ENCODE measurements around the gene CLDN20. TPM values are rescaled to one million over a fixed set of nuclear protein-coding genes. Genes with fewer than 3 reads are reported as not detected.

CLDN20 gene
- polyA plus RNA-seq, 2 of the 4 experiments (the other 2 are of a cell fraction), result not detected

DNA sequence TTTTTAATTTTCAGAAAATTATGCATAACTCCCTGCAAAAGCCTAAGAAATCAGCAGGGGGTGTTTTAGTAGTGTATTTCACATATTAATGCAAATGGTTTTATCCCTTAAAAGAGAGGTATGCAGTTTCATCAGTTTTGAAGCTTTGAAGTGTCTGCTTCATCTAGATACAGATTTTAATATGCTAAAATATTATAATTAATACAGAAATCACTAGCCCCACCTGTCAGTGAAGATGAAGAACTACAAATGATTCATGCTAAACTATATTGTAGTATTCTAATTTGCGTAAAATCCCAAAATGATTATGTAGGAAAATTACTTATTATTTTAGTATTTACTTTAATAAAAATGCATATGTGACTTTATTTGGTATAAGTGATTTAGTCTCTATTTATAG is 53.4 kb downstream of the CLDN20 start:
- Histone ChIP-seq H3K27ac (no peak overlapping the region), H3K4me3 (no peak overlapping the region), H3K9me3 (no peaks in the 10 kb centered on the region), H3K4me2 (no peak overlapping the region), H3K4me1 (peaks cover 10% of the 10 kb centered on the region; the same call in 1 of the 3 replicates)
- WGBS (ENCODE audit: missing lambda C conversion rate), result 98% methylated on average over 1 of the region's 1 CpG
- POLR2A ChIA-PET, result no interaction called here
- TF ChIP-seq HOXA7 (CRISPR knock-in tag; IDR thresholded peaks at IDR 0.05) (no peak), MAZ (IDR thresholded peaks at IDR 0.05; ENCODE audit: borderline replicate concordance, low read depth, low read length) (no peak), GATA3 (IDR thresholded peaks at IDR 0.05; ENCODE audit: borderline replicate concordance) (no peak), ZSCAN20 (CRISPR knock-in tag; IDR thresholded peaks at IDR 0.05) (no peak), TP53 (CRISPR knock-in tag; IDR thresholded peaks at IDR 0.05) (no peak), EP300 (IDR thresholded peaks at IDR 0.05) (no peak), PHF8 (IDR thresholded peaks at IDR 0.05; ENCODE audit: borderline replicate concordance, low read depth) (no peak), RNF2 (IDR thresholded peaks at IDR 0.05; ENCODE audit: borderline replicate concordance, low read depth) (no peak), ESRRA (IDR thresholded peaks at IDR 0.05; ENCODE audit: borderline replicate concordance, low read length) (no peak), HOXB13 (CRISPR knock-in tag; IDR thresholded peaks at IDR 0.05; ENCODE audit: low read depth) (no peak)
- TF ChIP-seq, protein P1, sequence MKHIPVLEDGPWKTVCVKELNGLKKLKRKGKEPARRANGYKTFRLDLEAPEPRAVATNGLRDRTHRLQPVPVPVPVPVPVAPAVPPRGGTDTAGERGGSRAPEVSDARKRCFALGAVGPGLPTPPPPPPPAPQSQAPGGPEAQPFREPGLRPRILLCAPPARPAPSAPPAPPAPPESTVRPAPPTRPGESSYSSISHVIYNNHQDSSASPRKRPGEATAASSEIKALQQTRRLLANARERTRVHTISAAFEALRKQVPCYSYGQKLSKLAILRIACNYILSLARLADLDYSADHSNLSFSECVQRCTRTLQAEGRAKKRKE (CRISPR knock-in tag; IDR thresholded peaks at IDR 0.05; ENCODE audit: low read depth), result no peak
- TF ChIP-seq, protein P2, sequence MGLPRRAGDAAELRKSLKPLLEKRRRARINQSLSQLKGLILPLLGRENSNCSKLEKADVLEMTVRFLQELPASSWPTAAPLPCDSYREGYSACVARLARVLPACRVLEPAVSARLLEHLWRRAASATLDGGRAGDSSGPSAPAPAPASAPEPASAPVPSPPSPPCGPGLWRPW (IDR thresholded peaks at IDR 0.05), result no peak
- no peak for FAIRE-seq
- CTCF ChIA-PET, result interaction anchor here (2.1 kb wide), 1 partner anchor 11 kb away, joined by 13 read pairs; no protein-coding TSS in a partner anchor
- ATAC-seq, result no peak
- DNase-seq (ENCODE audit: low read depth in 1 of 2, low spot score in 1 of 2), result no peak

DNA sequence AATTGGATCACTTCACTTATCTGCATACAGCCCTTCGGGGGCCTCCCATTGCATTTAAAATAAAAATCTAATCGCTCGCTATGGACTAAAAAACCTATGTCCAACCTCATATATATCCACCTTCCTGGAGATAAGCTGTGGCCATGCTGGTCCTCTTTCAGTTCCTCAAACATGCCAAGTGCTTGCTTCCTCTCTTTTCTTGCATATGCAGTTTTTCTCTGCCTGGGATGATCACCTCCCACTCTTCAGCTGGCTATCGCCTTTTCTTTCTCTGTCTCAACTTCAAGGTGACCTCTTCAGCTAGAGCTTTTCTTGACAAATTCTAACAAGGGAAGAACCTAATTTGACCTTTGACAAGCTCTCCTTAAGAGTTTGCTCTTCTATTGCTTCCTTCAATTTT is 56.1 kb downstream of the CLDN20 start:
- peaks cover 5% of the 10 kb centered on the region; the same call in 1 of the 3 replicates for H3K4me1 ChIP-seq
- no peak overlapping the region for H3K27ac ChIP-seq
- ATAC-seq, result no peak
- H3K4me2 ChIP-seq, result no peak overlapping the region
- no peaks in the 10 kb centered on the region for H3K9me3 ChIP-seq
- CTCF ChIA-PET, result no interaction called here
- FAIRE-seq, result no peak
- no peak overlapping the region for H3K4me3 ChIP-seq
- 76% methylated on average over 4 of the region's 4 CpGs for WGBS (ENCODE audit: missing lambda C conversion rate)
- DNase-seq (ENCODE audit: low read depth in 1 of 2, low spot score in 1 of 2), result no peak
- POLR2A ChIA-PET, result no interaction called here
- no peak for TF ChIP-seq TP53 (CRISPR knock-in tag; IDR thresholded peaks at IDR 0.05)
- TF ChIP-seq RCOR1 (IDR thresholded peaks at IDR 0.05; ENCODE audit: low read depth, low read length), result no peak
- TF ChIP-seq JUN (IDR thresholded peaks at IDR 0.05), result no peak
- no peak for TF ChIP-seq KDM1A (IDR thresholded peaks at IDR 0.05; ENCODE audit: low read depth)
- TF ChIP-seq HOXA7 (CRISPR knock-in tag; IDR thresholded peaks at IDR 0.05), result no peak
- no peak for TF ChIP-seq EHMT2 (IDR thresholded peaks at IDR 0.05; ENCODE audit: low read depth)
- no peak for TF ChIP-seq HOXB13 (CRISPR knock-in tag; IDR thresholded peaks at IDR 0.05; ENCODE audit: low read depth)
- TF ChIP-seq ZSCAN20 (CRISPR knock-in tag; IDR thresholded peaks at IDR 0.05), result no peak
- TF ChIP-seq FOXS1 (CRISPR knock-in tag; IDR thresholded peaks at IDR 0.05), result no peak
- no peak for TF ChIP-seq RFX5 (IDR thresholded peaks at IDR 0.05)
- no peak for TF ChIP-seq RARB (CRISPR knock-in tag; IDR thresholded peaks at IDR 0.05)
- TF ChIP-seq POLR2A (IDR thresholded peaks at IDR 0.05; ENCODE audit: low read length), result no peak
- TF ChIP-seq TFCP2L1 (CRISPR knock-in tag; IDR thresholded peaks at IDR 0.05), result no peak
- TF ChIP-seq HDAC2 (IDR thresholded peaks at IDR 0.05), result no peak
- no peak for TF ChIP-seq CHD4 (IDR thresholded peaks at IDR 0.05; ENCODE audit: borderline replicate concordance)

DNA sequence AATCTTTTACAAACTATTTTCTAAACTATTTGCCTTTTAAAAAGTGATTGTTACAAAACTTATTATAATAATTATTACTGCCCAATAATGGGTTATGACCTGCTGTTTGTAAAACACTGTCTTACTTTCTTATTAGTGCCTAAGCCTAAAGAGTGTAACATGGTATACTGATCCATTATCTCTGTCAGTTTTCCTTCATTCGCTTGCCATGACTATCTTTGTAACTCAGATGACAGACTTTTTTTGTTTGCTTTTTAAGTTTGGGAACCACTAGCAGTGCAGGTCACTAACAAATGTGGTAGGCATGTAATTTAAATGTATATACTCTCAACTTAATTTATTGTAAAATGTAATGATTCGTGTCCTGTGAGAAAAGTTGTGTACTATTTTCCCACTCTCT is 60.4 kb downstream of the CLDN20 start:
- no peak overlapping the region for H3K4me2 ChIP-seq
- no peak for DNase-seq (ENCODE audit: low read depth in 1 of 2, low spot score in 1 of 2)
- ChIA-PET CTCF (no interaction called here), POLR2A (no interaction called here)
- no peak overlapping the region for H3K27ac ChIP-seq
- ATAC-seq, result no peak
- H3K4me3 ChIP-seq, result no peak overlapping the region
- no peak for FAIRE-seq
- TF ChIP-seq KDM1A (IDR thresholded peaks at IDR 0.05; ENCODE audit: low read depth), result no peak
- no peak for TF ChIP-seq HEYL (CRISPR knock-in tag; IDR thresholded peaks at IDR 0.05)
- TF ChIP-seq HOXB5 (CRISPR knock-in tag; IDR thresholded peaks at IDR 0.05), result no peak
- TF ChIP-seq KDM5A (IDR thresholded peaks at IDR 0.05), result no peak
- TF ChIP-seq EHMT2 (IDR thresholded peaks at IDR 0.05; ENCODE audit: low read depth), result no peak
- no peak for TF ChIP-seq RCOR1 (IDR thresholded peaks at IDR 0.05; ENCODE audit: low read depth, low read length)
- TF ChIP-seq HOXA7 (CRISPR knock-in tag; IDR thresholded peaks at IDR 0.05), result no peak
- no peak for TF ChIP-seq EP300 (IDR thresholded peaks at IDR 0.05)
- TF ChIP-seq ZNF302 (CRISPR knock-in tag; IDR thresholded peaks at IDR 0.05), result no peak
- TF ChIP-seq JUN (IDR thresholded peaks at IDR 0.05), result no peak
- peaks cover 14% of the 10 kb centered on the region; the same call in 2 of the 3 replicates for H3K4me1 ChIP-seq
- 91% methylated on average over 2 of the region's 2 CpGs for WGBS (ENCODE audit: missing lambda C conversion rate)
- no peaks in the 10 kb centered on the region for H3K9me3 ChIP-seq
